Activated CD4-positive, alpha-beta memory T cell treated with anti-CD3 and anti-CD28 coated beads for 36 hours (primary cell): Measurements from ENCODE around the gene ANO7. TPM values are rescaled to one million over a fixed set of nuclear protein-coding genes. Genes with fewer than 3 reads are reported as not detected.

Experiments used
- CTCF ChIA-PET: fragments of 350-600 bp; sonication (Branson Sonifier 250); formaldehyde crosslinking; loops from one replicate; lab custom pipeline; 2021; ENCODE audit warnings: antibody characterized with exemption, inconsistent platforms; lab: Charles Lee
- POLR2A ChIA-PET: fragments of 350-600 bp; sonication (Branson Sonifier 250); formaldehyde crosslinking; loops from one replicate; lab custom pipeline; 2021; ENCODE audit warnings: antibody characterized with exemption; lab: Charles Lee
- DNase-seq: peaks from one replicate; pipeline ENCODE4 v3.0.0-alpha.2; 2020
- H3K27ac Mint-ChIP-seq: one replicate; pipeline ENCODE4 v1.8.0; 2021; ENCODE audit warnings: mixed read lengths
- H3K27me3 Mint-ChIP-seq: one replicate; pipeline ENCODE4 v1.8.0; 2021; ENCODE audit warnings: mixed read lengths
- H3K36me3 Mint-ChIP-seq: one replicate; pipeline ENCODE4 v1.8.0; 2021; ENCODE audit warnings: mixed read lengths
- H3K4me1 Mint-ChIP-seq: one replicate; pipeline ENCODE4 v1.8.0; 2021; ENCODE audit warnings: low read depth, mixed read lengths
- H3K4me3 Mint-ChIP-seq: one replicate; pipeline ENCODE4 v1.8.0; 2021; ENCODE audit warnings: mild to moderate bottlenecking, mixed read lengths
- H3K9me3 Mint-ChIP-seq: one replicate; pipeline ENCODE4 v1.8.0; 2021; ENCODE audit warnings: mixed read lengths
- intact Hi-C: fragments of 100-400 bp; cut with micrococcal nuclease; formaldehyde crosslinking; loops from one replicate; pipeline ENCODE4 v1.15.1; 2023
- total RNA-seq, 2 experiments: library from RNA; stranded (reverse); gene quantifications; one replicate each; pipeline ENCODE4 v1.2.3, GENCODE V29; 2021

ANO7 gene
- total RNA-seq, 2 experiments from 2014 or later, result 1.4 to 2.1 TPM

- H3K36me3 Mint-ChIP-seq, result no peaks in the 10 kb centered on the region
- H3K27me3 Mint-ChIP-seq, result no peaks in the 10 kb centered on the region
- POLR2A ChIA-PET, result no interaction called here
- H3K4me3 Mint-ChIP-seq, result peak overlapping the region; percentile 60
- CTCF ChIA-PET, result interaction anchor here (1.0 to 1.4 kb wide), 2 partner anchors 116 to 139 kb away, joined by 3 to 10 read pairs; no protein-coding TSS in a partner anchor
- no peak overlapping the region for H3K27ac Mint-ChIP-seq
- peak; percentile 45 for DNase-seq
- no peaks in the 10 kb centered on the region for H3K9me3 Mint-ChIP-seq
- H3K4me1 Mint-ChIP-seq, result peaks cover 9% of the 10 kb centered on the region
- intact Hi-C loops, result loop anchor here (2.0 to 10.0 kb wide), 2 partner anchors 139 to 383 kb away; no protein-coding TSS in a partner anchor
Observed at GRCh38 chr2:241217320-241218031, 29.0 kb downstream of the ANO7 start.

GRCh38 chr2:241218131-241219029 lies 29.9 kb downstream of the ANO7 start:
- Mint-ChIP-seq H3K9me3 (no peaks in the 10 kb centered on the region), H3K4me1 (peaks cover 11% of the 10 kb centered on the region), H3K36me3 (no peaks in the 10 kb centered on the region), H3K4me3 (peak overlapping the region; percentile 78), H3K27ac (no peak overlapping the region), H3K27me3 (no peaks in the 10 kb centered on the region)
- intact Hi-C loops, result loop anchor here (10.0 kb wide), 1 partner anchor 384 kb away; no protein-coding TSS in a partner anchor
- ChIA-PET POLR2A (interaction anchor here (0.9 to 1.1 kb wide), 3 partner anchors 38 to 140 kb away, joined by 3 read pairs; no protein-coding TSS in a partner anchor), CTCF (interaction anchor here (0.7 to 1.7 kb wide), 3 partner anchors 100 to 304 kb away, joined by 3 to 12 read pairs (median 3); no protein-coding TSS in a partner anchor)
- DNase-seq, result peak; percentile 59

GRCh38 chr2:241219030-241219382 lies 30.5 kb downstream of the ANO7 start:
- POLR2A ChIA-PET, result interaction anchor here (0.9 to 1.1 kb wide), 3 partner anchors 39 to 141 kb away, joined by 3 read pairs; no protein-coding TSS in a partner anchor
- no peaks in the 10 kb centered on the region for H3K9me3 Mint-ChIP-seq
- peak overlapping the region; percentile 78 for H3K4me3 Mint-ChIP-seq
- H3K27ac Mint-ChIP-seq, result no peak overlapping the region
- H3K27me3 Mint-ChIP-seq, result no peaks in the 10 kb centered on the region
- DNase-seq, result no peak
- CTCF ChIA-PET, result interaction anchor here (0.7 to 1.7 kb wide), 3 partner anchors 100 to 305 kb away, joined by 3 to 12 read pairs (median 3); no protein-coding TSS in a partner anchor
- no peaks in the 10 kb centered on the region for H3K36me3 Mint-ChIP-seq
- intact Hi-C loops, result loop anchor here (10.0 kb wide), 1 partner anchor 384 kb away; no protein-coding TSS in a partner anchor
- peaks cover 11% of the 10 kb centered on the region for H3K4me1 Mint-ChIP-seq

- POLR2A ChIA-PET, result no interaction called here
- H3K9me3 Mint-ChIP-seq, result no peaks in the 10 kb centered on the region
- peaks cover 11% of the 10 kb centered on the region for H3K4me1 Mint-ChIP-seq
- H3K27ac Mint-ChIP-seq, result no peak overlapping the region
- H3K36me3 Mint-ChIP-seq, result no peaks in the 10 kb centered on the region
- no peak for DNase-seq
- intact Hi-C loops, result loop anchor here (10.0 kb wide), 1 partner anchor 385 kb away; no protein-coding TSS in a partner anchor
- no peak overlapping the region for H3K4me3 Mint-ChIP-seq
- CTCF ChIA-PET, result no interaction called here
- no peaks in the 10 kb centered on the region for H3K27me3 Mint-ChIP-seq
Observed at GRCh38 chr2:241219856-241220356, 31.4 kb downstream of the ANO7 start.

- Mint-ChIP-seq H3K36me3 (peaks cover 12% of the 10 kb centered on the region), H3K4me3 (no peak overlapping the region), H3K9me3 (no peaks in the 10 kb centered on the region), H3K27ac (no peak overlapping the region), H3K27me3 (no peaks in the 10 kb centered on the region), H3K4me1 (peaks cover 11% of the 10 kb centered on the region)
- DNase-seq, result peak; percentile 29
- CTCF ChIA-PET, result interaction anchor here (0.5 kb wide), 1 partner anchor 323 kb away, joined by 3 read pairs; no protein-coding TSS in a partner anchor
- POLR2A ChIA-PET, result no interaction called here
- intact Hi-C loops, result no loop called here
Observed at GRCh38 chr2:241223211-241224017, 34.9 kb downstream of the ANO7 start.

- peaks cover 17% of the 10 kb centered on the region for H3K36me3 Mint-ChIP-seq
- ChIA-PET POLR2A (no interaction called here), CTCF (no interaction called here)
- peaks cover 3% of the 10 kb centered on the region for H3K4me1 Mint-ChIP-seq
- no peak overlapping the region for H3K4me3 Mint-ChIP-seq
- no peak for DNase-seq
- no peaks in the 10 kb centered on the region for H3K9me3 Mint-ChIP-seq
- no peak overlapping the region for H3K27ac Mint-ChIP-seq
- intact Hi-C loops, result no loop called here
- H3K27me3 Mint-ChIP-seq, result no peaks in the 10 kb centered on the region
Observed at GRCh38 chr2:241224018-241224850, 35.8 kb downstream of the ANO7 start.

GRCh38 chr2:241224851-241225438 lies 36.5 kb downstream of the ANO7 start:
- Mint-ChIP-seq H3K9me3 (no peaks in the 10 kb centered on the region), H3K36me3 (peaks cover 20% of the 10 kb centered on the region), H3K4me3 (no peak overlapping the region), H3K27me3 (no peaks in the 10 kb centered on the region), H3K27ac (no peak overlapping the region), H3K4me1 (peaks cover 2% of the 10 kb centered on the region)
- DNase-seq, result no peak
- intact Hi-C loops, result no loop called here
- ChIA-PET CTCF (no interaction called here), POLR2A (no interaction called here)

GRCh38 chr2:241225545-241225944 lies 37.1 kb downstream of the ANO7 start:
- intact Hi-C loops, result no loop called here
- H3K36me3 Mint-ChIP-seq, result peaks cover 25% of the 10 kb centered on the region

GRCh38 chr2:241225983-241226382 lies 37.5 kb downstream of the ANO7 start:
- H3K4me3 Mint-ChIP-seq, result no peak overlapping the region
- no peak overlapping the region for H3K27ac Mint-ChIP-seq
- ChIA-PET POLR2A (no interaction called here), CTCF (no interaction called here)
- DNase-seq, result no peak
- no peaks in the 10 kb centered on the region for H3K9me3 Mint-ChIP-seq
- intact Hi-C loops, result no loop called here
- no peaks in the 10 kb centered on the region for H3K27me3 Mint-ChIP-seq
- peaks cover 28% of the 10 kb centered on the region for H3K36me3 Mint-ChIP-seq
- H3K4me1 Mint-ChIP-seq, result peaks cover 2% of the 10 kb centered on the region

More at GRCh38 chr2:241225545-241225944, 37.1 kb downstream of the ANO7 start:
- CTCF ChIA-PET, result no interaction called here
- Mint-ChIP-seq H3K27ac (no peak overlapping the region), H3K9me3 (no peaks in the 10 kb centered on the region), H3K4me1 (peaks cover 2% of the 10 kb centered on the region), H3K4me3 (no peak overlapping the region), H3K27me3 (no peaks in the 10 kb centered on the region)
- POLR2A ChIA-PET, result no interaction called here
- DNase-seq, result no peak

GRCh38 chr2:241226723-241227572 lies 38.5 kb downstream of the ANO7 start:
- ChIA-PET POLR2A (no interaction called here), CTCF (no interaction called here)
- peaks cover 35% of the 10 kb centered on the region for H3K36me3 Mint-ChIP-seq
- no peak for DNase-seq
- H3K27ac Mint-ChIP-seq, result no peak overlapping the region
- intact Hi-C loops, result no loop called here
- H3K9me3 Mint-ChIP-seq, result no peaks in the 10 kb centered on the region
- H3K4me3 Mint-ChIP-seq, result no peak overlapping the region
- no peaks in the 10 kb centered on the region for H3K27me3 Mint-ChIP-seq
- peaks cover 2% of the 10 kb centered on the region for H3K4me1 Mint-ChIP-seq
